GOT3 (cell line): ENCODE data around the gene TPP2.

Source experiments
- DNase-seq: peaks from one replicate; lab custom pipeline; 2025; ENCODE audit warnings: mixed read lengths; lab: John Stamatoyannopoulos, UW

TPP2 gene

DNA sequence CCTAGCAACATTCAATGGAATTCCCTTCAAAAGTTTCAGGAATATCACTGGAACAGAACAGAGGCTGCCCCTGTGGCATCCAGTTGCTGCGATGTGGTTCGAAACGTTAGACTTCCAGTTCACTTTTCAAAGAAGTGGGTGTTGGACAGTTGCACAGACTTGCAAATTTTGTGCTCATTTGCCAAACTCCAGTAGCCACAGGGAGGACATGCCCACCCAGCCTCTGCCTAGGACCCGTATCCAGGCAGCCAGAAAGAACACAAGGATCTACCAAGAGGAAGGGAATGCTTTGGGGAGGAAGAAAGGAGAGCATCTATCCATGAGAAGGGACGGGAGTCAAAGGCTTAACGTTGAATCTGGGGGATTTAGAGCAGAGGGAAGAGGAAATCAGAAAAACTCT, 98.2 kb downstream of the TPP2 start, which contains the start of gene METTL21C:
Gene METTL21C, minus strand, starts transcription at position 108 of the 400 bp plus-strand sequence. CDS start 546 bp downstream, outside the sequence.
- no peak for DNase-seq

GRCh38 chr13:102696465-102696864, 99.7 kb downstream of the TPP2 start:
- DNase-seq = no peak

DNA sequence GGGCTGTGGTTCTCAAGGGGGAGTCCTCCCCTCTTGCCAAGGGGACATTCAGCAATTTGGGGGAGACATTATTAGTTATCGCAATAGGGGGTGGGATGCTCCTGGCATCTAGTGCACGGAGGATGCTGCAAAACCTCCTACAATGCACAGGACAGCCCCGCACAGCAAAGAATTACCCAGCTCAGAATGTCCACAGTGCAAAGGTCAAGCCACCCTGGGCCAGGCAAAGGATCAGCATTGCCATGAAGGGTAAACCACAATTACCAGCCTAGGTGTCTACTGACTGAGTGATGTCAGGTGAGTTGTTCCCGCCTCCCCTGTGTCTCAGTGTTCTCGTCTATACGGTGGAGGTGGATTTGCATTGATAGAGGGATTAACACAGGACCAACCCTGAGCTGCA, 100.5 kb downstream of the TPP2 start:
- no peak for DNase-seq

- DNase-seq = no peak
Measured at GRCh38 chr13:102697929-102698648, 101.3 kb downstream of the TPP2 start.

- DNase-seq = no peak
Measured at GRCh38 chr13:102698649-102698980, 101.8 kb downstream of the TPP2 start.

DNA sequence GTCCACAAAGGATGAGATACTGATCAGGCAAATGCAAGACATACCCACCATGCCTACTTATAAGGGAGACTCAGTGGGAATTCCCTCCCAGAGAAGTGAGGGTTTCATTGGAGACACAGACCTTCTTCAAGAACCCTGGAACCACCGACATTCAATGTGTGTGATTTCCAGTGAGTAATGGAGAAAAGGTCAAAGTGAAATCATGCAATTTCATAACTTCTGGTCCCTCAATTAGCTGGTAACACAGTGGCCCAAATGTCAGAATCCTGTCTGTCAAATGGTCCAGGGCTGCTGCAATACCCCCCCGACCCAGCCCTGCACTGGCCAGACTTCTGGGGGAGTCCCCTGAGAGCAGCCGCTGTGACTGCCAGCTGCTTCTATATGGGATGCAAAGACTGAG, 102.7 kb downstream of the TPP2 start:
- DNase-seq = no peak

DNA sequence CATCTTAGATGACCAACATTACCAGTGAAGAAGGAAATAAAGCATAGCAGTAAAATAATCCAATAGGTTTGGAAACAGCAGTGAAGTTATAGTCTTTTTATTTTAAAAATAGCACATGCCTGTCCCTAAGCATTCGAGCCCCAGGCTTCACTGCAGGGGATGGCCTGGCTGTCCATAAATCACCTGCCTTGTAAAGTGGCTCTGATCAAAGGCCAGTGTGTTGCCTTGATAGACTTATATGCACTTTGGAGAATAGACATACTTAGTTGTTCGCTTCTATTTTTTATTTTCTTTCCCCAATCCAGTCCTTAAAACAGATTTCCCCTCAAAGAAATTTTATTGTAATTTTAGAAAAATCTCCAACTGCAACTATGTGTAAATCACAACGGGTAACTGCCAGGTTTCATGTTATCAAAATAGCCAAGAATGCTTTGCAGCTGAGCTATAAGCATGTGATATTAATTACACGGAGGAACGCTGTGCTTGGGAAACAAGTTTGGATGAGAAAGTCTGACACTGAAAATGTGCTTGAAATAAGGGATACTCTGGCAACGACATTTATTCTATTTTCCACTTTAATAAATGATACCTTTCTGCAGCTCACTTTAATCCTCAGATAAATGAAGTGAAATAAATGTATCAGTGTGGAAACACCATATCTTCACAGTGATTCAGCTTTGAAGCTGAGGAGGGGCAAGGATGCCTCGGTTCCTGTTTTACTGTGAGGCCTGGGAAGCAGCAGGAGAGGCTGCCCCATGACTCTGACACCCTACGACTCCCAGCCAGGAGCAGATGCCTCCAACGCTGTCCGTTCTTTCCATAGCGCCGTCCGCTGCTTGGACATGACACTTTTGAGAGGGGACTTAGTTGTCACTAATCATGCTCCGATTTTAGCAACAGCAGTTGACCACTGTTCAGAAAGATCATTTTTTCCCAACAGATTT, 103.6 kb downstream of the TPP2 start:
- no peak for DNase-seq

- no peak for DNase-seq
Measured at GRCh38 chr13:102701331-102701730, 104.5 kb downstream of the TPP2 start.

- DNase-seq = no peak
Measured at GRCh38 chr13:102702965-102703725, 106.4 kb downstream of the TPP2 start.

GRCh38 chr13:102703726-102704035, 106.9 kb downstream of the TPP2 start:
- no peak for DNase-seq

- DNase-seq = no peak
Measured at GRCh38 chr13:102704238-102705058, 107.7 kb downstream of the TPP2 start.

GRCh38 chr13:102707467-102707866, 110.7 kb downstream of the TPP2 start:
- DNase-seq = no peak

- no peak for DNase-seq
Measured at GRCh38 chr13:102708211-102708610, 111.4 kb downstream of the TPP2 start.

DNA sequence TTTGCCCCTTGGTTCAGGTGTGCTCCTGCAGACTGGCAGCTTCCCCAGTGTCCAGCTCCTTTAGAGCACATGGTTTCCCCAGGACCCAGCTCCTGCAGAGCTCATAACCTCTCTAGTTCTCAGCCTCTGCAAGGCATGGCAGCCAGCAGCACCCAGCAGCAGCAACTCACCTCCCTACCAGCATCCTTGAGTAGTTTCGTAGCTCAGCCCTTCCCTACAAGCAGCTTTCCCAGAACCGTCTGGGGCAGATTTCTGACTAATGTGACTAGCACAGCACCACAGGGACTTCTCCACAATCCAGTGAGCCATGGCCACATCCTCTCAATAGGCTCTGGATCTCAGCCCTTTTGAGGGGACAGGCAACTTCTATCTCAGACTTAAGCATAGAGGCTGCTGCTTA, 112.2 kb downstream of the TPP2 start:
- DNase-seq = no peak

- DNase-seq = no peak
Measured at GRCh38 chr13:102709536-102709935, 112.8 kb downstream of the TPP2 start.

DNA sequence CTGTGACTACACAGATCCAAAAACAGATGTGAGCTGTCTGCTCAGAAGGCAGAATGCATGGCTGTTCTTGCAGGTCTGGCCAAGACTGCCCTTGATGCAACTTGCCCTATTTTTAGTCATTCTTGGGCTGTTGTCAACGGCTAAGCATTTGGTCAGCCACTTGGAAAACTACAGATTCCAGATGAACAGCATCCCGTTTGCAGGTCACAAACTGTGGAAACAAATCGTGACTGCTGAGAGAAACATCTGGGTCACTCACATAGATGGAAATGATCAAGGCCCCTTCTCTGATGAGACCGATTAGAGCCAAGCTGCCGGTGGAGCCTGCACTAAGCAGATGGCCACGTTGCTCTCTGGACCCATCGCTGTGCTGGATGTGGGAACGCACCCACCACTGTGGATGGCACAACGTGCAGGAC, 113.5 kb downstream of the TPP2 start:
- no peak for DNase-seq

GRCh38 chr13:102715447-102715846, 118.7 kb downstream of the TPP2 start:
- no peak for DNase-seq

DNA sequence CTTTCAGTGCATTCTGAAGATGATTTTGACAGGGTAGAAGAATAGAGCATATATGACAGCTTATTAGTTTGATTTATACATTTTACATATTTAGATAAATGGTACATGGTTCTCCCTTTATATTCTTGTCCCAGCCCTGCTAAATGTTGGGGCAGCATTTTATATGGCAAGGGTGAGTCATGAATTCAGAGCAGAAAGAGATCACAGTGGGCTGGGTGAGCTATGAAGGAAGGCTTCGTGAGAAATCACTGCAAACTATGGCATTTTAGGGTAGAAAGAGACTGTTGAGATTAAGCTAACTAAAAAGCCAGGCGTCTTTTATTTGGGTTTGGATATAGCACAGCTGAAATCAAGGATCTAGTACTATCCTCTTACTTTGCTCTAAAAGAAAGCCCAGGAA, 122.0 kb downstream of the TPP2 start:
- no peak for DNase-seq

- no peak for DNase-seq
Measured at GRCh38 chr13:102721800-102722231, 125.0 kb downstream of the TPP2 start.

- DNase-seq = no peak
Measured at GRCh38 chr13:102724923-102725322, 128.1 kb downstream of the TPP2 start.

DNA sequence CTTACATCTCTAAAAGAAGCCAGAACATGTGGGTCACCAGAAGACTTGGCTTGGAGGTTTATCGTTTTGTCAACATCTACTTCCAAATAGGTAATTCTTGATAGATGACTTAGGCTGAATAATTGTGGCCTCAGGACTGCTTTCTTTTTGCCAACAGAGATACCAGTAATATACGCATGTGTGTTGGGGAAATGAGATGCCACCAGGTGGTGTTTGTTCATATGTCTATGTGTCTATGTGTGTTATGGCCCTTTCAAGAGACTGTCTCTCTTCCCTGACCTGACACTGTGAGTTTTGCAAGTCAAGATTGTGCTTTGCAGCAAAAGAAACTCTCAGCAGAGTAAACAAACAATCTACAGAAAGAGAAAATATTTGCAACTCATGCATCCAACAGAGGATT, 129.6 kb downstream of the TPP2 start:
- no peak for DNase-seq
